Muscle layer of colon (tissue), 2 donors: ENCODE data around the gene HYDIN.

Source experiments
- H3K27ac ChIP-seq: one replicate; pipeline ENCODE4 v1.7.0; 2013; ENCODE audit warnings: low read depth, mild to moderate bottlenecking, low read length, moderate library complexity
- H3K27me3 ChIP-seq, 2 donors: one replicate each; pipeline ENCODE4 v1.7.0; 2013; ENCODE audit warnings: low read length in 2 of 2, mild to moderate bottlenecking in 2 of 2; ENCODE audit not compliant: insufficient read depth in 2 of 2, control insufficient read depth in 1 of 2
- H3K36me3 ChIP-seq: one replicate; pipeline ENCODE4 v1.7.0; 2013; ENCODE audit warnings: mild to moderate bottlenecking, low read length; ENCODE audit not compliant: insufficient read depth
- H3K4me1 ChIP-seq: one replicate; pipeline ENCODE4 v1.7.0; 2013; ENCODE audit warnings: mild to moderate bottlenecking, low read length; ENCODE audit not compliant: insufficient read depth
- H3K4me3 ChIP-seq, 2 donors: one replicate each; pipeline ENCODE4 v1.7.0; 2013; ENCODE audit warnings: low read length in 2 of 2, low read depth in 1 of 2, mild to moderate bottlenecking in 1 of 2, moderate library complexity in 1 of 2
- H3K9ac ChIP-seq: one replicate; pipeline ENCODE4 v1.7.0; 2013; ENCODE audit warnings: low read length
- H3K9me3 ChIP-seq: one replicate; pipeline ENCODE4 v1.7.0; 2013; ENCODE audit warnings: mild to moderate bottlenecking, low read length
- donor health status: abdominal sarcoma.
- donor health status: Adenocarcinoma of cecum.

The HYDIN gene

DNA sequence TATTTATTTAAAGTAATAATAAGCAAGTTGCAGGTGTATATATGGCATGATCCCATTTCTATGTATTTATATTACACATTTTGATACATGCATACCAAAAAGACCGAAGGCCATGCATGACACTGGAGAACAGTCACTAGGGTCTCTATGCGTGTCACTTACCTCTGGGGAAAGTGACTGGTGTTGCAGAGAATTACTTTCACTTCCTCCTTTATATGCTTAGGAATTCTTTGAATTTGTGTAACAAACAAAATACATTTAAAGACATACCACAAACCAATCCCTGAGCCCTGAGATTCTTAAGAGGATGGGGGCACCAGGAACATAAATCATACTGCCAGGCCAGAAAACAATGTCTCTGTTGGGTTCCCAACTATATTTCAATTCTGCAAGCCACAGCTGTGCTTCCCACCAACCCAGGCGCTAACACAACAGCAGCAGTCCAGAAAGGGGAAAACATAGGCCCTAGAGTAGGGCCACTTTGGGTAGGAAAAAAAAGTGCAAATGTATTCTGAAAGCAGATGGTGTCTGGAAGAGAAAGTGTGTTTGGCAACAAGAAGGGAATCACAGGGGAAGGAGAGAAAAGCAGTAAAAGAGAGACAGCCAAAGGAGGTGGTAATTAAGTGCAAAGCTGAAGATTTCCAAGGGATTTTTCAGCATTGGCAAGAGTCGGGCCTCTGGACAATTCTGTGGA is 24.5 kb upstream of the HYDIN start:
- Histone ChIP-seq H3K27ac (no peak overlapping the region), H3K27me3 (no peaks in the 10 kb centered on the region), H3K9ac (no peak overlapping the region), H3K4me3 (no peak overlapping the region), H3K9me3 (no peaks in the 10 kb centered on the region), H3K4me1 (no peaks in the 10 kb centered on the region), H3K36me3 (no peaks in the 10 kb centered on the region)

DNA sequence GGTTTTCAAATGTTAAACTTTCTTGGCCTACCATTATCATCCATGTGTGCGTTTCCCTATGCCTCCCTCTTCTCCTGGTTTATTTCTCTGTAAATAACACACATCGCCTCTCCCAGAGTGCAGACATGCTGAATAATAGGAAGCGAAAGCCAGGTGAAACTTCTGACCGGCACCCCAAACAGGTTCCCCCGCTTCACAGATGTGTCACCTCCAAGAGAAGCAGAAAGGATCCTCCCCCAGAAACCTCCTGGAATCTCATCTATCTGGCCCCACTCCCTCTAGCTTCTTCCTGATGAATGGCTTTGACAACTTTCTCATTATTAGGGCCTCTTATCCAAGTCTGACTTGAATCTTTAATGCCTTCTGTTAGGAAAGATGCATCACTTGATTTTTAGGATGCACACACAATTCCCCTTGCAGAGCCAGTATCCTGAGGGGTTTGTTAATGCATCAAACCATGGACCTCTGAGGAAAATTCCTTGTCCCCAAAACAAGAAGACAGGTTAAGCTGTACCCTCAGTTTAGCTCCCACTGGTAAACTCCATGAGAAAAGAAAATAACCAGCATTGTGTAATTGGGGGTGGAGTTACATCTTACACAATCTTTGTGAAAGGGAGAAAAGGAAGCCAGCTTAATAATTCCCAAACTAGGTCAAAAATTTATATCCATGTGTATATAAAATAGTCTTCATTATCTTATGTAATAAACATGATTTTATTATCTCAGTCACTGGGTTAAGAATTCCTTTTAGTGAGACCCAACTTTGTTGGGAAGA is 20.1 kb upstream of the HYDIN start:
- Histone ChIP-seq H3K9me3 (no peaks in the 10 kb centered on the region), H3K27me3 (no peaks in the 10 kb centered on the region), H3K9ac (no peak overlapping the region), H3K4me1 (no peaks in the 10 kb centered on the region), H3K27ac (no peak overlapping the region), H3K36me3 (no peaks in the 10 kb centered on the region), H3K4me3 (no peak overlapping the region)

DNA sequence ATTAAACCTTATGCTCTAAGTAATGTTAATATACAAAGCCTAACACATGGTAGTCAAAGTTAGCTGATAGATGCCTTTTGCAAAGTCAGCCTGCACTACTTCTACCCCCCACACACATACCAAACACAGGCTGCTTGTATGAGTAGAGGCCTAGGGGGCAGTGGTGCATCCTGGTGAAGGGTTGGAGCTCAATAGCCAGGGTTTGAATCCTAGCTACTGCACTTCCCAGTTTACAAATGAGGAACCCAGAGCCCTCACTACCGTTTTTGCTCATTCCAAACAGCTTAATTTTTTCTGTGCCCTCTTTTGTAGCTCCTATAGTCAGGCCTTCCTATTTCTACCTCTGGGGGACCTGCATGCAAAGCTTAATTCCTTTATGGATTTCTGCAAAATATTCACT is 18.9 kb upstream of the HYDIN start:
- Histone ChIP-seq H3K27ac (no peak overlapping the region), H3K27me3 (no peaks in the 10 kb centered on the region), H3K4me3 (no peak overlapping the region), H3K36me3 (no peaks in the 10 kb centered on the region), H3K9ac (no peak overlapping the region), H3K4me1 (no peaks in the 10 kb centered on the region), H3K9me3 (no peaks in the 10 kb centered on the region)

DNA sequence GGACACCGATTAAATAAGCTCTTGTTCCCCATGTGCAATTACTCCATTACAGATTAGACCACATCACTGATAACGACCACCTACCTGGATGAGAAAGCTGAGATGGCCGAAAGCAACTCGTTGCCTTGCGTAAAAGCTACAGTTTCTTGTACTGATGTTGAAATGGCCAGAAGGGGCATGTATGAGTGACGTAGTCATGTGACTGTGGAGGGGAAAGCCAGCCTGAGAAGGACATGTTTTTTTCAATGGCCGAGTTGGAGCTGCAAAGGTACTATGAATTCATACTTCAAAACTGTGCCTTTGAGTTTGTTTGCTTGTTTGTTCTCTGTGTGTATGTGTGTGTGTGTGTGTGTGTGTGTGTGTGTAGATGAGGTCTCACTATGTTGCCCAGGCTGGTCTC is 17.0 kb upstream of the HYDIN start:
- no peaks in the 10 kb centered on the region for H3K4me1 ChIP-seq
- H3K27ac ChIP-seq: no peak overlapping the region
- no peak overlapping the region for H3K9ac ChIP-seq
- no peaks in the 10 kb centered on the region for H3K27me3 ChIP-seq
- H3K4me3 ChIP-seq: no peak overlapping the region
- H3K36me3 ChIP-seq: no peaks in the 10 kb centered on the region
- no peaks in the 10 kb centered on the region for H3K9me3 ChIP-seq

DNA sequence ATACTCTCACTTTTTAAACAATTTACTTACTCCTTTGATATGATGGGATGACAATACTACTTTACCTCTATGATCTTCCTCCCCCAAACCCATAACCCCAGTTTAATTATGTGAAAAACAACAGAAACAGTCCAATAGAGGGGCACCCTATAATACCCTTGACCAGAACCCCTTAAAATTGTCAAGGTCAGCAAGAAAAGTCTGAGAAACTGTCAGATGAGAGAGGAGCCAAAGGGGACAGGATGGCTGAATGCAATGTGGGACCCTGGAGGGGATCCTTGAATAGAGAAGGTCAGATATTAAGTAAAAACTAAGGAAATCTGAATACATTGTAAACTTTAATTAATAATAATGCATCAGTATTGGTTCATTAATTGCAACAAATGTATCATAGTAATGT is 15.8 kb upstream of the HYDIN start:
- Histone ChIP-seq H3K9me3 (no peaks in the 10 kb centered on the region), H3K27me3 (no peaks in the 10 kb centered on the region), H3K4me3 (no peak overlapping the region), H3K36me3 (no peaks in the 10 kb centered on the region), H3K4me1 (no peaks in the 10 kb centered on the region), H3K27ac (no peak overlapping the region), H3K9ac (no peak overlapping the region)

DNA sequence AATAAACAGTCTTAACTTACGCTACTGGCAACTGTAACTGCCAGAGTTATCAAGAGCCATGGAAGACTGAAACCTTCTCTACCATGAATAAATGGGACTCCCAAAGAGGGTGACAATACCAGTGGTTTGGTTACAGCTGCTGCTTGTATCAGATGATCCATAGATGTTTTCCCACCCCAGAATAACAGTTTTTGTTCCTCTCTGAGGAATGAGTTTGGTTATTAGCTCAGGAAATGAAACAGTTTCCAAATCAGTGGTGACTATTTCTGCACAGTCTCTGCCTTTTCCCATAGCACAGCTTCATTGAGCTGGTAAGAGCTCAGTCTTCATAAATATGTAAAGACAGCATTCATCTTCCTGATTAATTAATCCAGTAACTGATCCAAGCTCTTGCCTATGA is 14.0 kb upstream of the HYDIN start:
- H3K4me1 ChIP-seq: no peaks in the 10 kb centered on the region
- no peak overlapping the region for H3K27ac ChIP-seq
- H3K4me3 ChIP-seq: no peak overlapping the region
- no peaks in the 10 kb centered on the region for H3K9me3 ChIP-seq
- no peak overlapping the region for H3K9ac ChIP-seq
- H3K36me3 ChIP-seq: no peaks in the 10 kb centered on the region
- no peaks in the 10 kb centered on the region for H3K27me3 ChIP-seq

DNA sequence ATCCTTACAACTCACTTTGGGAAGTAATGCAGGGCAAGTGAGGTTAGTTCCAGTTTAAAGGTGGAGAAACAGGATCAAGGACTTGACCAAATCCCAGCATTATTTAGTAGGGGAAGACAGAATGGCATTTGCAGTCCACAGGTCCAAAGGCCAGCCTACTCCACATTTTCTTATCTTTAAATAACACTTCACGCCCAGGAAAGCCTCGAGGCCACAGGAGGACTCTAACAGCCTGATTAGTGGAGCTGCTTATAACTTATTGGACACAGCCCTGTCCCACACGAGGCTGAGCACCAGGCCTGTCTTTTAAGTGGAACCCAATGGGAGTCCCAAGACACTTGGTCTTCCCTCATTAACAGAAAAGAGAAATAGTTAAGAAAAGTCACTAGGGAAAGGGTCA is 12.1 kb upstream of the HYDIN start:
- H3K4me3 ChIP-seq: no peak overlapping the region
- no peak overlapping the region for H3K27ac ChIP-seq
- H3K9ac ChIP-seq: no peak overlapping the region
- no peaks in the 10 kb centered on the region for H3K36me3 ChIP-seq
- H3K4me1 ChIP-seq: no peaks in the 10 kb centered on the region
- H3K27me3 ChIP-seq: no peaks in the 10 kb centered on the region
- no peaks in the 10 kb centered on the region for H3K9me3 ChIP-seq

- Histone ChIP-seq H3K4me3 (no peak overlapping the region), H3K36me3 (no peaks in the 10 kb centered on the region), H3K9ac (no peak overlapping the region), H3K9me3 (no peaks in the 10 kb centered on the region), H3K27ac (no peak overlapping the region), H3K4me1 (no peaks in the 10 kb centered on the region), H3K27me3 (no peaks in the 10 kb centered on the region)
These were observed 11.5 kb upstream of the HYDIN start for GRCh38 chr16:71242036-71242435.

GRCh38 chr16:71229344-71229743 is 1.2 kb downstream of the HYDIN start:
- no peak overlapping the region for H3K9ac ChIP-seq

GRCh38 chr16:71226229-71227141 is 4.0 kb downstream of the HYDIN start:
- Histone ChIP-seq H3K4me1 (no peaks in the 10 kb centered on the region), H3K4me3 (no peak overlapping the region), H3K9ac (no peak overlapping the region), H3K27me3 (peaks cover 11 to 13% of the 10 kb centered on the region in 2 donors), H3K27ac (no peak overlapping the region), H3K36me3 (no peaks in the 10 kb centered on the region), H3K9me3 (peaks cover 8% of the 10 kb centered on the region)

More at GRCh38 chr16:71229344-71229743, 1.2 kb downstream of the HYDIN start:
- Histone ChIP-seq H3K36me3 (no peaks in the 10 kb centered on the region), H3K4me3 (no peak overlapping the region), H3K27me3 (peaks cover 11 to 13% of the 10 kb centered on the region in 2 donors), H3K27ac (no peak overlapping the region), H3K9me3 (peaks cover 8% of the 10 kb centered on the region), H3K4me1 (no peaks in the 10 kb centered on the region)

- no peak overlapping the region for H3K27ac ChIP-seq
- peaks cover 2 to 3% of the 10 kb centered on the region in 2 donors for H3K27me3 ChIP-seq
- H3K9me3 ChIP-seq: peaks cover 8% of the 10 kb centered on the region
- no peaks in the 10 kb centered on the region for H3K4me1 ChIP-seq
- H3K36me3 ChIP-seq: no peaks in the 10 kb centered on the region
- no peak overlapping the region for H3K4me3 ChIP-seq
- H3K9ac ChIP-seq: no peak overlapping the region
These were observed 5.4 kb downstream of the HYDIN start for GRCh38 chr16:71225145-71225544.
